Erythroblast (primary cell): ENCODE results near the gene ZNF319.

Experiments
- GATA1 ChIP-seq: IDR thresholded peaks from 2 replicates; pipeline ENCODE4 v1.6.1; 2011; ENCODE audit warnings: low read depth, mild to moderate bottlenecking, control low read depth, low read length, moderate library complexity
- POLR2A ChIP-seq: IDR thresholded peaks from 2 replicates; pipeline ENCODE4 v1.6.1; 2011; ENCODE audit warnings: mild to moderate bottlenecking, low read length

DNA sequence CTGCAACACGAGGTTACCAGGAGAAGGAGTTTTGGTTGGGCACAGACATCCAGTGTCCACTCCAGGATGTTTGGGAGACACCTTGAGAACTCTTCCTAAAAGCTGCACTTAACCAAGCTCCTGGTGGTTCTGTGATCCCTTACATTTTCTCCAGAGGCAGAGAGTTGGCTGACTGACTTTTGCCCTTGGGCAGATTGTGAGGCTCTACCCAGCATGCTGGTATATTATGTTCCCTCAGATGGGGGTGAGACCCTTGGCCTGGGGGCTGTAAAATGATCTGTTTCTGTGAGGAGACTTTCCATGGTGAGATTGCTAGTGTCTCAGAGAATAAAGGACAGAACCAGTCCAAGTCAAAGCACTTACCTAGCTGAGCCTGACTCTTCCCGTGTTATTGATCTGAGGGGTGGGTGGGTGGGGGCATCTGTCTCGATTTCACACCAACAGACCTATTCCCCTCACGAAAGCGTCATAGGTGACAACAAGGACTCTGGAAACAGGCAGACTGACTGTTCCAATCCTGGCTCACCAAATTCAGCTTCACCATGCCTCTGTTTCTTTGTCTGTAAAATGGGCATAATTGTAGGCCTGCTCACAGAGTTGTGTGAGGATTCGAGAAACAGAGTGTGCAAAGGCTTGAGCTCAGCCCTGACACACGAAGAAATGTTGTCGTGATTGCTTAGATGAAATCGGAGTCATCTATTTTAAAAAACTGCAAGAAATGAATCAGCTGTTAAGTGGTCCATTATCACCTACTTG is 12.9 kb upstream of the ZNF319 start:
- no peak for TF ChIP-seq POLR2A
- no peak for TF ChIP-seq GATA1
